GM19397 (cell line): Measurements from ENCODE around the gene OBSCN.

Source experiments
- ATAC-seq: cut with Tn5 transposase; IDR thresholded peaks from one replicate; pipeline ENCODE4 v1.9.1; 2021; ENCODE audit warnings: mild to moderate bottlenecking, moderate library complexity; ENCODE audit not compliant: unreplicated experiment

The OBSCN gene

GRCh38 chr1:228374711-228375577 is 167.1 kb downstream of the OBSCN start:
- ATAC-seq, result no peak

GRCh38 chr1:228375578-228376261 is 167.9 kb downstream of the OBSCN start:
- ATAC-seq, result no peak

GRCh38 chr1:228376262-228376628 is 168.4 kb downstream of the OBSCN start:
- no peak for ATAC-seq

GRCh38 chr1:228376651-228377631 is 169.1 kb downstream of the OBSCN start:
- no peak for ATAC-seq

- no peak for ATAC-seq
Observed at GRCh38 chr1:228377664-228378089, 169.8 kb downstream of the OBSCN start.

- ATAC-seq, result no peak
Observed at GRCh38 chr1:228378090-228378872, 170.4 kb downstream of the OBSCN start.

GRCh38 chr1:228378873-228379460 is 171.1 kb downstream of the OBSCN start:
- ATAC-seq, result no peak

- ATAC-seq, result no peak
Observed at GRCh38 chr1:228379666-228380065, 171.8 kb downstream of the OBSCN start.

GRCh38 chr1:228381356-228381755 is 173.5 kb downstream of the OBSCN start:
- ATAC-seq, result no peak

- no peak for ATAC-seq
Observed at GRCh38 chr1:228383773-228384172, 175.9 kb downstream of the OBSCN start.

- ATAC-seq, result no peak
Observed at GRCh38 chr1:228385232-228385631, 177.4 kb downstream of the OBSCN start.

GRCh38 chr1:228387321-228387720 is 179.5 kb downstream of the OBSCN start:
- no peak for ATAC-seq

- no peak for ATAC-seq
Observed at GRCh38 chr1:228390649-228391048, 182.8 kb downstream of the OBSCN start.

- no peak for ATAC-seq
Observed at GRCh38 chr1:228391411-228392020, 183.7 kb downstream of the OBSCN start.

GRCh38 chr1:228392111-228392936 is 184.5 kb downstream of the OBSCN start:
- ATAC-seq, result no peak

- no peak for ATAC-seq
Observed at GRCh38 chr1:228393268-228393701, 185.4 kb downstream of the OBSCN start.

GRCh38 chr1:228393811-228394570 is 186.1 kb downstream of the OBSCN start:
- ATAC-seq, result no peak
